Stomach (tissue), 9 donors: ENCODE data around the gene STN1. TPM values are rescaled to one million over a fixed set of nuclear protein-coding genes. Genes with fewer than 3 reads are reported as not detected.

Source experiments
- DNase-seq, 2 donors: peaks; one replicate each; pipeline versions ENCODE4 v3.0.0 to v3.0.0-alpha.2; 2013 to 2019
- H3K27ac ChIP-seq, 5 donors: fragments of 200-600 bp in 4 of 5; sonication (generic) in 4 of 5; one replicate each; pipeline ENCODE4 v1.5.1; 2013 to 2019; ENCODE audit warnings: mild to moderate bottlenecking in 1 of 5, moderate library complexity in 1 of 5
- H3K27me3 ChIP-seq, 3 donors: fragments of 200-600 bp; sonication (generic); one replicate each; pipeline ENCODE4 v1.5.1; 2017 to 2019; ENCODE audit warnings: mixed run types in 1 of 3
- H3K36me3 ChIP-seq, 4 donors: fragments of 200-600 bp; sonication (generic); 1 replicate in 3 of 4; 2 replicates in 1 of 4; pipeline ENCODE4 v1.5.1; 2016 to 2019
- H3K4me1 ChIP-seq, 4 donors: fragments of 200-600 bp; sonication (generic); one replicate each; pipeline ENCODE4 v1.5.1; 2016 to 2019
- H3K4me3 ChIP-seq, 4 donors: fragments of 200-600 bp; sonication (generic) in 3 of 4; one replicate each; pipeline ENCODE4 v1.5.1; 2016 to 2019; ENCODE audit warnings: mild to moderate bottlenecking in 1 of 4
- H3K9me3 ChIP-seq, 4 donors: fragments of 200-600 bp; sonication (generic); one replicate each; pipeline ENCODE4 v1.5.1; 2016 to 2019
- CTCF ChIP-seq, 7 experiments: fragments of 450-650 bp in 4 of 7; fragments of 200-600 bp in 3 of 7; sonication (generic) in 3 of 7; IDR thresholded peaks; one replicate each; pipeline ENCODE4 v1.5.1; 2016 to 2019; ENCODE audit warnings: antibody characterized with exemption in 7 of 7, control low read depth in 2 of 7, mild to moderate bottlenecking in 1 of 7
- EP300 ChIP-seq: sonication (generic); formaldehyde crosslinking; IDR thresholded peaks from one replicate; pipeline ENCODE4 v1.6.1; 2017; ENCODE audit warnings: antibody characterized with exemption
- POLR2A ChIP-seq, 4 donors: fragments of 450-650 bp; IDR thresholded peaks; one replicate each; pipeline ENCODE4 v1.6.1; 2016; ENCODE audit warnings: antibody characterized with exemption in 4 of 4, control low read depth in 2 of 4, mild to moderate bottlenecking in 1 of 4, moderate library complexity in 1 of 4
- POLR2AphosphoS5 ChIP-seq, 3 donors: sonication (generic); formaldehyde crosslinking; IDR thresholded peaks; one replicate each; pipeline ENCODE4 v1.6.1; 2016; ENCODE audit warnings: antibody characterized with exemption in 3 of 3
- WGBS, 5 donors: extraction: QIAGEN DNeasy Blood & Tissue Kit in 3 of 5; methylation state at CpG; one replicate each; pipeline versions ENCODE4 v1.1.5 to v1.1.7; 2013 to 2018; 5-methylcytosine and 5-hydroxymethylcytosine counted together
- intact Hi-C: fragments of 100-400 bp; cut with DNase I; formaldehyde crosslinking; loops from one replicate; pipeline ENCODE4 v1.15.1; 2023; ENCODE audit warnings: low total_unique reads
- polyA plus RNA-seq, 3 donors: library from polyadenylated mRNA; stranded (reverse); fragments of 200-250 nt; gene quantifications; one replicate each; pipeline ENCODE4 v1.2.3, GENCODE V29; 2013
- total RNA-seq, 5 donors: library from RNA; depleted of rRNA; stranded (reverse); fragments of >200 nt; gene quantifications; one replicate each; pipeline versions ENCODE4 v1.1.0 to v1.2.3, GENCODE V29; 2014 to 2016
- donor health status: healthy with polysubstance abuse.
- donor health status: Bipolar disorder and iron deficiency.
- donor health status: healthy.

Gene STN1
- total and polyA plus RNA-seq, 8 donors, result 0.45 to 41.1 (median 20.5) TPM

GRCh38 chr10:103869336-103869735 lies 48.6 kb downstream of the STN1 start:
- peaks cover 0 to 21% (median 20%) of the 10 kb centered on the region in 4 donors for H3K36me3 ChIP-seq
- H3K9me3 ChIP-seq, result peaks cover 0 to 21% (median 12%) of the 10 kb centered on the region in 4 donors
- H3K27me3 ChIP-seq, result no peaks in the 10 kb centered on the region
- 53 to 62% (median 55%) methylated on average over 4 of the region's 4 CpGs for WGBS, 5 donors
- no peak overlapping the region for H3K27ac ChIP-seq
- intact Hi-C loops, result no loop called here
- no peaks in the 10 kb centered on the region for H3K4me1 ChIP-seq
- no peak overlapping the region for H3K4me3 ChIP-seq
- no peak for DNase-seq
- TF ChIP-seq EP300 (no peak), CTCF (IDR thresholded peaks at IDR 0.05) (no peak), POLR2A (IDR thresholded peaks at IDR 0.05) (no peak), POLR2AphosphoS5 (IDR thresholded peaks at IDR 0.05) (no peak)

DNA sequence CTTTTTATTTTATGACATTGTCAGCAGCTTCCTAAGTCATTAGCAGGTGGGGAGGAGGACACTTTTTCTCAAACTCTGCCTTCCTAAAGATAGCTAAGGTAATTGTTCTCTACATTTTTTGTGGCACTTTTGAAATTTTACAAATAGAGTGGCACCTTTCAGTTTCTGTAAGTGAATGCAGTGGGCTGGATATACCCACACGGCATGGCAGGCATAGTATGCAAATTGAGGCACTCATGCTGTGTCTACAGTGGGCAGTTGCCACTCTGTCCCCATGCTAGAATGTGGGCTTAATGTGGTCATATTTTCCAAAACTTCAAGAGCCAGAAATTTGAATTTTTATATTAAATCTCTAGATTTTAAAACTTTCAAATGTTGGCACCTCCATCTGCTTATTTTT lies 49.8 kb downstream of the STN1 start:
- intact Hi-C loops, result no loop called here
- no peak overlapping the region for H3K27ac ChIP-seq
- no peak for DNase-seq
- H3K4me3 ChIP-seq, result no peak overlapping the region
- H3K36me3 ChIP-seq, result peaks cover 0 to 17% (median 15%) of the 10 kb centered on the region in 4 donors
- no peaks in the 10 kb centered on the region for H3K27me3 ChIP-seq
- no peaks in the 10 kb centered on the region for H3K4me1 ChIP-seq
- 73 to 94% (median 77%) methylated on average over 1 of the region's 1 CpG for WGBS, 5 donors
- TF ChIP-seq EP300, result no peak
- TF ChIP-seq POLR2A (IDR thresholded peaks at IDR 0.05), result no peak
- TF ChIP-seq CTCF (IDR thresholded peaks at IDR 0.05), result no peak
- no peak for TF ChIP-seq POLR2AphosphoS5 (IDR thresholded peaks at IDR 0.05)
- peaks cover 0 to 21% (median 12%) of the 10 kb centered on the region in 4 donors for H3K9me3 ChIP-seq

DNA sequence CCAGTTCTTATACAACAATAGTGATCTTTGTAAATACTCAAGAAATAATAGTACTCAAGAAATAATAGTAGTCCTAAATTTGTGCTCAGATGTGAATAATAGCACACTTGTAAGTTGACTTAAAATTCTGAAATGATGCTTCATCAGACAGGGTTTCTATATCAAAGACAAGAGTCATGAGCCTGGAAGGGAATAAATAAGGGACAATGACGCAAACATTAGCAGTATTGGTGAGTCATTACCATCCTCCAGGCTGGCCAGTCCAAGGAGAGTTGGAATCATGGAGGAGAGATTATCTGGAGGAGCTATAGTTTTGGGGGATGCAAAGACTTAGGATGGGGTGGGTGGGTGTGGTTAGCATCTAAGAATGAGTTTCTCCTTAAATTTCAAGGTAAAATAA lies 56.5 kb downstream of the STN1 start:
- no peak for DNase-seq
- H3K9me3 ChIP-seq, result peaks cover 0 to 21% (median 12%) of the 10 kb centered on the region in 4 donors
- H3K27ac ChIP-seq, result no peak overlapping the region
- no peaks in the 10 kb centered on the region for H3K36me3 ChIP-seq
- peaks cover 0 to 9% (median 2%) of the 10 kb centered on the region in 4 donors for H3K4me1 ChIP-seq
- no peaks in the 10 kb centered on the region for H3K27me3 ChIP-seq
- 84 to 93% (median 92%) methylated on average over 1 of the region's 1 CpG for WGBS, 5 donors
- TF ChIP-seq POLR2AphosphoS5 (IDR thresholded peaks at IDR 0.05) (no peak), CTCF (IDR thresholded peaks at IDR 0.05) (no peak)
- intact Hi-C loops, result no loop called here
- no peak overlapping the region for H3K4me3 ChIP-seq

- TF ChIP-seq CTCF (IDR thresholded peaks at IDR 0.05) (peak in 5 of 7 experiments; percentile 47 to 82 (median 66)), POLR2AphosphoS5 (IDR thresholded peaks at IDR 0.05) (no peak)
- peaks cover 15 to 26% (median 19%) of the 10 kb centered on the region in 4 donors for H3K4me1 ChIP-seq
- peak; percentile 67 to 90 for DNase-seq
- intact Hi-C loops, result loop anchor here (5.0 kb wide), 1 partner anchor 147 kb away; no protein-coding TSS in a partner anchor
- peaks cover 0 to 19% (median 0%) of the 10 kb centered on the region in 3 donors for H3K27me3 ChIP-seq
- H3K27ac ChIP-seq, result no peak overlapping the region
- H3K36me3 ChIP-seq, result no peaks in the 10 kb centered on the region
- WGBS, 5 donors, result 54 to 61% (median 58%) methylated on average over 15 of the region's 15 CpGs
- no peak overlapping the region for H3K4me3 ChIP-seq
- H3K9me3 ChIP-seq, result peaks cover 0 to under 1% (median 0%) of the 10 kb centered on the region in 4 donors
Observed at GRCh38 chr10:103859161-103860086, 58.6 kb downstream of the STN1 start.
